Activated gamma-delta T cell treated with anti-CD3 and anti-CD28 coated beads, Interleukin-2, amount 50 U/mL, for 16 hours (primary cell): ENCODE results near the gene LMAN2.
"Not testable (repeated sequence)": the region's sequence is repeated elsewhere in the genome, so short reads cannot be mapped to it uniquely, and the experiment has no call there.

Experiments used
- DNase-seq: peaks from one replicate; pipeline ENCODE4 v3.0.0-alpha.2; 2020; ENCODE audit warnings: low read depth

Gene LMAN2

DNA sequence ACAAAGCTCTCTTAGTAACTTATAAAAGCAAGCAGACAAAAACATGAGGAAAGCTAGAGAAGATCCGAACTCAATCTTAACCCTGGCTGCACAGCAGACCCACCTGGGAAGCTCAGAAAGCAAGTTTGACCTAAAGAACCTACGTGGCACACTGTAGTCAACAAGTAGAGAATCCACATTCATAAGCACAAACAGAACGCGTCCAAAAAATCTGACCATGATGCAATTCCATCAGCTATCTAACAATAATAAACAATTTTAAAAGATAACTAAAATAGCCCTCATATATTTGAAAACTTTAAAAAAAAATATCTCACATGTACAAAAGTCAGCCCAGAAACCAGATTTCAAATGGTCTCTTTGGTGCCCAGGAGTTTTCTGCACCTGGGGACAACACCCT lies 4.6 kb downstream of the LMAN2 start:
- DNase-seq = no peak

DNA sequence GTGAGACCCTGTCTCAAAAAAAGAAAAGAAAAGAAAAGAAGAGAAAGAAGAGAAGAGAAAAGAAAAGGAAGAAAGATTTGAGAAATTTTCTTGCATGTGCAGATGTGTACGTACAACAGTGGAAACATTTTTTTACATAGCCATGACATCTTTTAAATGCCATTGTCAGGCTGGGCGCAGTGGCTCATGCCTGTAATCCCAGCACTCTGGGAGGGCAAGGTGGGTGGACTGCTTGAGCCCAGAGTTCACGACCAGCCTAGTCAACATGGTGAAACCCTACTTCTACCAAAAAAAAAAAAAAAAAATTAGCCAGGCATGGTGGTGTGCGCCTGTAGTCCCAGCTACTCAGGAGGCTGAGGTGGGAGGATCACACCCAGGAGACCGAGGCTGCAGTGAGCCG lies 6.6 kb downstream of the LMAN2 start:
- DNase-seq = no peak

DNA sequence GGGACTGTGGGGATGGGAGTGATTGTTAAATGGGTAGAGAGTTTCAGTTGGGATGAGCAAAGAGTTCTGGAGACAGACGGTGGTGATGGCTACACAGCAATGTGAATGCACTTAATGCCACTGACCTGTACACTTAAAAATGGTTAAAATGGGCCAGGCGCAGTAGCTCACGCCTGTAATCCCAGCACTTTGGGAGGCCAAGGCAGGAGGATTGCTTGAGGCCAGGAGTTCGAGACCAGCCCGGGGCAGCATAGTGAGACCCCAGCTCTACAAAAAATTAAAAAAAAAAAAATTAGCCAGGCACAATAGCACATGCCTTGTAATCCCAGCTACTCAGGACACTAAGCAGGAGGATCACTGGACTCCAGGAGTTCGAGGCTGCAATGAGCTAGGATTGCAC lies 7.7 kb downstream of the LMAN2 start:
- DNase-seq = no peak

DNA sequence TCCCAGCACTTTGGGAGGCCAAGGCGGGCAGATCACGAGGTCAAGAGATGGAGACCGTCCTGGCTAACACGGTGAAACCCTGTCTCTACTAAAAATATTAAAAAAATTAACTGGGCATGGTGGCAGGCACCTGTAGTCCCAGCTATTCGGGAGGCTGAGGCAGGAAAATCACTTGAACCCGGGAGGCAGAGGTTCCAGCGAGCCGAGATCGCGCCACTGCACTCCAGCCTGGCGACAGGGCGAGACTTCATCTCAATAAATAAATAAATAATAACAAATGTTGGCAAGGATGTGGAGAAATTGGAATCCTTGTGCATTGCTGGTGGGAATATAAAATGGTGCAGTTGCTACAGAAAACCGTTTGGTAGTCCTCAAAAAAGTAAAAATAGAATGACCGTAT lies 8.5 kb downstream of the LMAN2 start:
- not testable (repeated sequence) for DNase-seq

DNA sequence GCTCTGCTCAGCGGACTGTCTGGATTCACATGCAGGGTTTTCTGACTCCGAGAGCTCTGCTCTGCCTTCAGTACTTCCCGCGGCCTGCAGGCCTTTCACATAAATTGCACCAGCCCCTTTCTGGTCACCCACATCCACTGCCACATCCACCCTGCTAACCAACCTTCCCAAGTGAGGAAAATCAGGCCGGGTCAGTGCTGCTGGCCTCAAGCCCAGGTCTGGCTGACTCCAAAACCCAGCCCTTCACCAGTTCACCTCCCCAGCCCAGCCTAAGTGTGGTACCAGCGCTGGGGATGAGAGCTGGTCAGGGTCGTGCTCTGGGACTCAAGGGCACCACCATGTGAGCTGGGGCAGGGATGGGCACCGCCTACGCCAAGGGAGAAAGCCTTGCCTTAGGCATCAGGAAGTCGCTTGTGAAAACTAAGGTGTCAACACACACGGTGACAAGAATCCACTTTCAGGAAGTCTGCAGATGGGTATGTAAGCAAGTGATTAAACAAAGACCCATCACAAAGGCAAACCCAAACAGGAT lies 12.3 kb downstream of the LMAN2 start:
- DNase-seq = no peak

DNA sequence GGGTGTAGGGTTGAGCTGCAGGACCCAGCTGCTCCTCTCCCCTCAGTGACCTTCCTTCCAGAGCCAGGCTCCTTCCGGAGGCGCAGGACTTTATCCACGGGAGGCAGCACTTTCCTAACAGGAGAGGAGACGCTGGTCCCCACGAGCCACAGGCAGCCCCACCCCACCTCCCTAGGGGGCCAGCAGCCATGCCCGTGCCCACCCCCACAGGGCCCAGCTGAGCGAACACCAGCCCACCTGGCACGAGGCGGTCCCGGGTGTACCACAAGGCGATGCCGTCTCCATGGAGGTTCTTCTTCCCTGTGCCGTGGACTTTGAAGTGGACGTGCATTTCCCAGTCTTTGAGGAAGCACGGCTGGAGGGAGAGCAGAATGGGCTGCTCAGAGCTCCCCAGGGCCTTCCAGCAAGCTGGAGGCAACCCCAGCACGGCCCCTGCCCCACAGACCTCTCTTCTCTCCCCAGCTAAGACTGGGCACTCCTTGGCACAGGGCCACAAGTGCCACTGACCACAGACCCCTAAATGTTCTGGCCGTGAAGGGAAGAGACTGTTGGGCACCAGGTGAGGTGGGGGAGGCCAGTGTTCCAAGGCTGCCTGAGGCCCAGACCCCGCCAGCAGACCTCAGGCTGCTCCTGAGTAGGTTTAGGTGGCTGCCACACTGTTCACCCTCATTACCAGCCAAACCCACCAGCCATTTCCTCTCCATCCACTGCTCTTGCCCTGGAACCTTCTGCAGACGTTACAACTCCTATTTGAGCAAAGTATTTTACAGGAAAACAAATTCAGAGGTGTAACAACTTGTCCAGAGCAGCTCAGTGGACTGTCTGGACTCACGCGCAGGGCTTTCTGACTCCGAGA lies 13.0 kb downstream of the LMAN2 start:
- no peak for DNase-seq

DNA sequence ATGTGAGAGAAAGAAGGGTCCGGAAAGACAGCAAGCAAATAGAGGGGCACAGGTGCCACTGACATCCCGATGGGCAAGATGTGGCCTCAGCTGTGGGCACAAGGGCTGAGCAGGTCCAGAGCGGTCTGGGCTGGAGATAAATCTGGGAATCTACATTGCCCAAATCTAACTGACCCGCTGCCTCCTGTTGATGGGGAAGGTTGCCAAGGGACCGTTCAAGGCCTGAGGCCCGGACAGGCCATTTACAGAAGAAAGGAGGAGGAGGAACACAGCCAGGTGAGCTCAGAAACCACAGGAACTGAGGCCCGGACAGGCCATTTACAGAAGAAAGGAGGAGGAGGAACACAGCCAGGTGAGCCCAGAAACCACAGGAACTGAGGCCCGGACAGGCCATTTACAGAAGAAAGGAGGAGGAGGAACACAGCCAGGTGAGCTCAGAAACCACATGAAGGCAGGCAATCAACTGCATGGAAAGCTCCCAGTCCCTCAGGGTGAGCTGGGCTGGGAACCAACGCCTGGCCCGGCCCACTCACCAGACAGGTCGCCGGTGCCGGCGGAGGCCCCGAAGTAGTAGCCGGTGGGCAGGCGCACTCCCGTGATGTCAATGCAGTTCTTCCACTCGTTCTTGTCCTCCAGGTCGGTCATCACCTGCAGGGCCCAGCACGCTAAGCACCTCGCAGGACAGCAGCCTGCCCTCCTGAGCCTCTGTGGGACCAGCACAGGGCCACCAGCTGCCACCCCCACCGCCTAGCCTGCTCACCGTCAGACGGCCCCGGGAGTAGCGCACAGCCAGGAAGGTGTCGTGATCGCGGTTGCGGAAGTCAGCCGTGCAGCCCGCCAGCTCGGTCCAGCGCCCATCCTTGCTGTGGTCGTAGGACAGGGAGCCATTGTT lies 14.6 kb downstream of the LMAN2 start:
- DNase-seq = no peak

DNA sequence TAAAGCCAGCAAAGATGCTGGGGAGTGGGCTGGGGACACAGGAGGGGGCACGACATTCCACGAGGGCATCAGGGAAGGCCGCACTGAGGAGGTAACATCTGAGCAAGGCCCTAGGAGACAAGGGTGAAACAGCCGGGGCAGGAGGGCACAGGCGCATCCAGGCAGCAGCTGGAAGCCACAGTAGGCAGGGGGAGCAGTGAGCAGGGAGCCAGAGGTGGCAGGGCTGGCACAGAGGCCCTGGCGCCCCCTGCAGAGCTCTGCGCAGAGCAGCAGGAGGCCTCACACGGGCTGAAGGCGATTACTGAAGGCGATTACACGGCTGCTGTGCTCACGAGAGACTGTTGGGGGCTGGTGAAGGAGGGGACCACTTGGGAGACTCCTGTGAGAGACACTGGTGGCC lies 15.4 kb downstream of the LMAN2 start:
- DNase-seq = no peak

DNA sequence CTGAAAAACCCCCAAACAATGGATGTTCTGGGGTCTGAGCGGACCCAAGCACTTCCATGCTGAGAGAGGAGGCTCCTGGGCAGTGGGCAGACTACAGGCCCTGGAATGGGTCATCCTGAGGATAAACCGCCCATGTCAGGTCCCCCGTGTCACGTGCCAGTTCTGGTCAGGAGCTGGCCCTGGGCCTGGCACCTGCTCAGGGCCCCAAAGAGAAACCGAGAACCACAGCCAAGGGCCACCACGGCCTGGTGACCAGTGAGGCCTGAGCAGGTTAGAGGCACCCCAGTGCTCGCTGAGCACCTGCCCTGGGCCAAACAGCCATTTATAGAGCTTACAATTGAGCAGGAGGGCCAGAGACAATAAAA lies 15.8 kb downstream of the LMAN2 start:
- no peak for DNase-seq

DNA sequence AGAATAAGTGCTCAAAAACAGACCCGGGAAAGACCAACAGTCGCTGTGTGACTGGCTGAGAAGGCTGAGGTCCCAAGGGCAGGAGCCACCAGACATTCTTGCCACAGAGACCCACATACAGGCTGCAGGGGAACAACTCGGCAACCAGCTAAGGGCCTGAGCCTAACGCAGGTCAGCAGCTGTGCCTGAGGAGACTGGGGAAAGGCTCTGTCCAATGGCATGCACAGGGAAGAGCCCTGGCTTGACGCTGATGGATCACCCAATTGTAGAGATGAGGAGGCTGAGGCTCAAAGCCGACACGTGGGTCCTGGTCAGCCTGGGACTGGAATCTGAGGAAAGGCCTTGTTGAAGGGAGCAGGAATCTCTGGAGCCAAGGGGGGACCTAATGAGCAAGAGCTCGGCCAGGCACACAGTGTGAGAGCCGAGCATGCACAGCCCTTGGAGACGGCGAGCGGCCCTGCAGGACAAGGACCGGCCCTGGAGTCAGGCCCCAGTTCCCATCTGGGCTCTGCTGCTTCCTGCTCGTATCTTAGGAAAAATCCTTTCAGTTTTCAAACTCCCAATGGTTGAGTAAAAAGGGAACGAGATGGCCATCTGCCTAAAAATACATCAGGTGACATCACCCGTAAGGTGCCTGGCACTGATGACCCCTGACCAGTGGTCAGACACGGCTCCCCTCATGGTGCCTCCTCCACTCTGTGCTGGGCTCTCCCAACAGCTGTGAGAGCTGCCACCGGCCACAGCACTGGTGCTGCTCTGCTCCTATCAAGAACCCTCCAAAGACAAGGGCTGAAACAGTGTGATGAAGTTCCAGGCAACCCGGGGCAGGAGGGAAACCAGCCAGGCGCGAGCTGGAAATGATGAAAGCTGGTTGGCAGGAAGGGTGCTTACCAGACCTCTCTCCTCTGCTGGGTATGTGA lies 16.4 kb downstream of the LMAN2 start:
- no peak for DNase-seq

DNA sequence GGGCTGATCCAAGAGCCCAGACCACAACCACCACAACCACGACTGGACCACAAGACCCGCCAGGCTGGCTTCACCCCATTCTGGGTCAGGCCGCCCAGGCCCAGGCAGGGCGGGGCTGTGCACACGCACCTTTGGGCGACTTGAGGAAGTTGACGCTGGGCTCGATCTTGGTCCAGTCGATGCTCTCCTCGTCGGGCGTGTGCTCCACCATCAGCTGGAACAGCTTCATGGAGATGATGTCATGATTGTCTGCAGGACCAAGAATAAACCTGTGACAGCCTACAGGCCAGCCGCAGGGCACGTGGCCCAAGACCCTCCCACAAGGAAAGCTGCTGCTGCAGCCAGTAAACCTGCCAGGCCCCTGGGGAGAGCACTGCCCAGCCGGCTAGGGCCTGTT lies 17.3 kb downstream of the LMAN2 start:
- DNase-seq = no peak

DNA sequence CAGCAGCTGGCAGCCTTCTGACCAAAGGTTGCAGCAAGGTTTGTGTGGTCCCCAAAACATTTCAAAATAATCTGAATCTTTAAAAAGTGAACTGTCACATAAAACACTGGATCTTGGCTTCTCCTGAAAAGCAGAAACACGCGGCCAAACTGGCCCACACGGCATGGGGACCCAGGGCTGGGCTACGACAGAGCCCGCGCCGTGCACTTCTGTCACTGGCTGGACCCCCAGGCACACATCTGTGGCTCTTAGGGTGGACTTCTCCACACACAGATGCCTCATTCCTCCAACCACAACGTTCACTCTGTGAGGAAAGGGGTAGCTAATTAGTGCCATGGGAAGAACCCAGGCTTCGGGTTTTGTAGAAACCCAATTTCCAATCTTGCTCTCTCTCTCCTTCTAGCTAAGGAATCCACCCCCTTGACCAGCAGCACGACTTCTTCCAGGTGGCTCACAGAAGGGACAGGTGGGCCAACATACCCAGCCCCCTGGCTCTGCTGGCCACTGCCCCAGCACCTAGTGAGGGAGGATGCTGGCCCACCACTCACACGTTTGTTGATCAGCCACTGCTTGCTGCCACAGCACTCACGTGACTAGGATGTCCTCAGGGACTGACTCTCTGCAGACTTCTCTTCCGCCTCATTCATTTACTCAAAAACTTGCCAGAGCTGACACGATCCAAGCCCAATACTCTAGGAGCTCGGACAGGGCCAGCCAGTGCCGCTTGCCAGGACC lies 17.9 kb downstream of the LMAN2 start:
- DNase-seq = no peak

DNA sequence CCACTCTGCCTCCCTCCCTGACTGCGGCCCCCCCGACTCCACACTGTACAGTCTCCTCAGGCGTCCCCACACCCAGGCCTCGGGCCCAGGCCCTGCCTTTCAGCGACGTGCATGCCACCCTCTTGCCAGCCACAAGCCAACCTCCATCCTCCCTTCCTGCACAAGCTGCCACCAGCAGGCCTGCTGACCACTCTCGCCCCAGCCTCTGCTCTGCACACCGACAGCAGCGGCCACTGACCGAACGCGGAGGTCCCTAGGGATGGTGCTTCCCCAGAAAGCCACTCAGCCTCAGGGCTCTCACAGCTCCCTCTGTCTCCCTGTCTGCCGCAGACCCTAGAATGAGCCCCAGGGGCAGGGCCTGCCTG lies 18.6 kb downstream of the LMAN2 start:
- DNase-seq = no peak

DNA sequence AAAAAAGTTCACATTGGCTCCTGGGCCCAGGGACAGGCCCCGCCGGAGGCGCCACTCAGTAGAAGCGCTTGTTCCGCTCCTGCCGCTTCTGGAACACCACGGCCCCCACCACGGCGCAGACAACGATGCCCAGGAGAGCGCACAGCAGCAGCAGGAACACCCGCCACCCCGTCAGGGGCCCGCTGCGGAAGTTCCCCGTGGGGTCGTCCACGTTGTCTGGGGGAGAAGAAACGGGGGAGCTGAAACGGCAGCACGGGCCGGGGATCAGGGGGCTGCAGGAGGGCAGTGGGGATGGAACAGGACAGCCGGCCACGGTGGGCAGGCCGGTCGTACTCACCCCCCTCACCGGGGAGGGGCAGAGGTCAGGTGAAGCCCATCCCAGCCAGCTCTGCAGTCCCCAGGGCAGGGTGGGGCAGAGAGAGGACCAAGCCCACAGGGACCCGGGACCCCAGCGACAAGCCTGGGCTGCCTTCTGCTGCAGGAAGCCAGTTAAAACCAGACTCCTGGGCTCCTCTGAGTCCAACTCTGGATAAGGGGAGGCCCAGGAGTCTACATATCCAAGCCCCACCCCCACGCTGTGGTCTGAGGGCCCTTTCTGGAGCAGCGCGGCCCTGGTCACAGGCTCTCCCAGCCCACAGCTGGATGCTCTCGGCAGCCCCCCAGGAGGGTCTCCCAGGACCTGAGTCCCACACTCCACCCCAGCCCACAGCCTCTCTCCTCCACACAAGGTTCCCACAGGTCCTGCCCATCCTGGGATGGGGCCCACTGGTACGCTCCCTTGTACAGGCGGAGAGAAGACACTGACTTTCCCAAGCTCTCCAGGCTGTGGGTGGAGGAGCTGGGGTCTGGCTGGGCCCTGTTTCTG lies 19.2 kb downstream of the LMAN2 start:
- DNase-seq = no peak

DNA sequence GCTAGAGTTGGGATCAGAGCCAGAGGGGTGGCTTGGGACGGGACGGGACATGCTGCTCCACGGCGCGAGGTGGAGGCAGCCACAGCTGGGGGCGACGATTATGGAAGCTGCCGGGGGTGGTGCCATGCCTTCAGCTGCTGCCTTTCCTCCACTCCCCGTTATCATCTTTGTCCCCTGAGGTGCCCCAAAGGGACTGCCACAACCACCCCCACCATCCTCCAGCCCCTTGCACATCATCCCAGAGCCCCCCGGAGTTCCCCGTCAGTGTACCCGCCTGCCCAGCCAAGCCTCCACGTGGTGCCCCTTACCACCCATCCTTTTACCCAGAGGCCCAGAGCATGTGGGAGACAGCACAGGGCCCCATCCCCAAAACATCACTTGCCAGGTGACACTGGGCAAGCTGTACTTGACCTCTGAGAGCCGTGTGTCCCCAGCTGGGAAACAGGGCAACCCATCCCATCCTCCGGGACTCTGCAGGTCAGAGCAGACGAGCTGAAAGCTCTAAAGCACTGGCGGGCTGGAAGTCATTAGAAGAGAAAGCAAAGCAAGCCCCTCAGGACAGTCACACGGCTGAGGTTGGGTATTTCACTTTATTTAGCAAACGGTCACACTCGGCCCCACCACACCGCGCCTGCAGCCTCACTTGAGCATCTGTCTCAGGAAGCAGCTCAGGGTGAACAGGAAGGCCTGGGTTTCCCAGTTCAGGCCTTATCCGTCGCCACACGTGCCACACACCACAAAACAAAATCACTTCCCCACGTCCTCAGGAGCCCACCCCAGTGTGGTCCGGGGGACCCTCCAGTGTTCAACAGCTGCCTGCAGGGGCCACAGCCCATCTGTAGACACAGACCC lies 20.3 kb downstream of the LMAN2 start:
- DNase-seq = no peak

DNA sequence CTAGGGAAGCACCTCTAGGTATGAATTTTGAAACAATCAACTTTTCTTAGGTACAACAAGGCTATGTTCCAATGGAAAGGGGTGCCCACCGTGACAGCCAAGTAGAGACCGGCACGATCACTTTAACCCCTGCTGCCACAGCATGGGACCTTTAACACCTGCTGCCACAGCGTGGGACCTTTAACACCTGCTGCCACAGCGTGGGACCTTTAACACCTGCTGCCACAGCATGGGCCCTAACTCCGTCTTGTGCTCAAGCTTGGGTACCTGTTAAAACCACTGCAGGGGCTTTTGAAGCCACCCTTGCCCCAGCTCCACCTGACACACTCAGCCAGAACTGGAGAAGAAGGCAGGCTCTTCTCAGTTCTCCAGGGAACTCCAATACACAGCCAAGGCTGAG lies 21.6 kb downstream of the LMAN2 start:
- DNase-seq = no peak

DNA sequence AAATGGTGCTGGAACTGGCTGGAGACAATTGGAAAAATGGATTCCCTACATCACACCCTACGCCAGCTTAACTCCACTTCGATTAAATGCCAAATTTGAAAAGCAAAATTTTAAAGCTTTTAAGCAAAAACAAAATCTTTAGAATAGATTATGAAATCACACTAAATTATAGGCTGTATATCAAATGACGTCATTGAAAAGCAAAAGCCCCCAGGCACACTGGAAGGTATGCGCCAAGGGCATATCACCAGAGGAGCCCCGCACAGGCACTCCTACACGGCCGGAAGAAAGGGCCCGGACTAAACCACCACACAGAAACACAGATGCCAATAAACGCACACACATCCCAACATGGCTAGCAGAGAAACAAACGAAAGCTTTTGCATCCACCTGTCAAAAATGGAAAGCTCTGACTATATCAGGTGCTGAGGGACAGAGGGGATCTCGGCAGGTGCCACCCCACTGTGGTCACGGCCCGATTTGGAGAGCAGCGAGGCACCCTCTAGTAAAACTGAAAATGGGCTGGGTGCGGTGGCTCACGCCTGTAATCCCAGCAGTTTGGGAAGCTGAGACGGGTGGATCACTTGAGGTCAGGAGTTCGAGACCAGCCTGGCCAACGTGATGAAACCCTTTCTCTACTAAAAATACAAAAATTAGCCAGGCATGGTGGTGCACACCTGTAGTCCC lies 22.8 kb downstream of the LMAN2 start:
- no peak for DNase-seq

DNA sequence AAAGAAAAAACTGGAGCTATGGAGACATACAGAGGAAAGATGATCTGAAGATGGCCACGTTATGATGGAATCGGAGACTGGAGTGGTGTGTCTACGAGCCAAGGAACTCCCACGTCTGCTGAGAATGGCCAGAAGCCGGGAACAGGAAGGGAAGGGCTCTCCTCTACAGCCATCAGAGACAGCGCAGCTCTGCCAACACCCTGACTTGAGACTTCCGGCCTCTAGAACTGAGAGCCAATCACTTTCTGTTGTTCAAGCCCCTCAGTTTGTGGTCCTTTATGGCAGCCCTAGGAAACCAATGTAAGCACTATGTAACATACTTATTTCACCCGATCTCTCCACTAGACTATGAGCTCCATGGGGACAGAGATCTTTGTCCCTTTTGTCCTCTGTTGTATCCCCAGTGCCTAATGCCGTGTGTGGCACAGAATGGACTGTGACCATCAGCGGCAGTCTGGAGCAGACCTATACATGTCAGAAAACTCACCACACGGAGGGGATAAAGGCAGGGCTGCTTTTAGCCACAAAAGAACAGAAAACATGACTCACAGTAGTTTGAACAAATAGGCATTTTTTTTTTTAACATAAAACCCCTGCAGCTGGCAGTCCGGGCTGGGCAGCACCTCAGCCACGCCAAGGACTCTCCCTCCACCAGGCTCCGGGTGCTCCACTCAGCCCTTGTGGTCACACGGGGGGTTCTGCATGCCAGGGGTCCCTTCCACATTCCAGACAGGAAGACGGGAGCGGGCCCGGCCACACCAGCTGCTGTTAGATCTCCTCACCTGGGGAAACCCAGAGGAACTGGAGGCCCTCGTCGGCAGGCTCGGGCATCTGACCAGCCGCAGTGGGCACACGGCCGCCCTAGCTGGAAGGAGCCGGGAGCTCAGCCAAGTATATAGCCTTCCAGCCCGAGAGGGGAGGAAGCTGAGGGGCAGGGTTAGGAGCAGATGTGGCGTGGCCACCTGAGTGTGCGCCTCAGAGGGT lies 23.6 kb downstream of the LMAN2 start:
- no peak for DNase-seq
